Measurements from ENCODE around the gene ATF3. TPM values are rescaled to one million over a fixed set of nuclear protein-coding genes. Genes with fewer than 3 reads are reported as not detected.

The ATF3 gene
- total RNA-seq, 1 experiment from 2014 or later: 10.2 TPM

DNA sequence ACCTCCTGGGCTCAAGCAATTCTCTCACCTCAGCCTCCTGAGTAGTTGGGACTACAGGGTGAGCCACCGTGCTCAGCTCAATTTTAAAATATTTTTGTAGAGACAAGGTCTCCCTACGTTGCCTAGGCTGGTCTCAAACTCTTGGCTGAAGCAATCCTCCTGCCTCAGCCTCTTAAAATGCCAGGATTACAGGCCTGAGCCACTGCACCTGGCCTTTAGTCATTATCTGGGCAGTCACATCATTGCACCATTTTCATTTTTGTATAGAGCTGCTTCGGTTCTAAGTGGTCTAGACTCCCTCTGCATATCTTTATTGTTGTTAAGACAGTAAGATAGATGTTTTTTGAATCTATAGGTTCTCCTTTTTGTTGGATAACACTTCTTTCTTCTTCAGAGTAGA, 39.9 kb downstream of the ATF3 start:
- Histone ChIP-seq H2AFZ (no peak overlapping the region), H3K4me3 (no peak overlapping the region), H3K9me2 (ENCODE audit: insufficient read depth) (no peaks in the 10 kb centered on the region), H3K79me2 (ENCODE audit: low read depth) (no peaks in the 10 kb centered on the region), H4K20me1 (ENCODE audit: insufficient read depth) (no peaks in the 10 kb centered on the region), H3K4me1 (replicated peaks; ENCODE audit: insufficient read depth) (no peaks in the 10 kb centered on the region), H3K27me3 (ENCODE audit: insufficient read depth, low read depth) (no peaks in the 10 kb centered on the region; the same call in 1 of the 2 replicates), H3K36me3 (ENCODE audit: low read depth) (no peaks in the 10 kb centered on the region), H3F3A (ENCODE audit: insufficient read depth, low read depth) (no peaks in the 10 kb centered on the region), H3K4me2 (no peak overlapping the region), H3K27ac (no peak overlapping the region), H3K9me3 (ENCODE audit: insufficient read depth, low read depth) (no peaks in the 10 kb centered on the region)
- ChIA-PET POLR2A (ENCODE audit: unreplicated experiment) (no interaction called here), CTCF (no interaction called here)
- no TSS peak for BruUV-seq (replicated peaks)
- intact Hi-C loops (cut with micrococcal nuclease; ENCODE audit: unreplicated experiment): no loop called here
- TF ChIP-seq, protein P1, sequence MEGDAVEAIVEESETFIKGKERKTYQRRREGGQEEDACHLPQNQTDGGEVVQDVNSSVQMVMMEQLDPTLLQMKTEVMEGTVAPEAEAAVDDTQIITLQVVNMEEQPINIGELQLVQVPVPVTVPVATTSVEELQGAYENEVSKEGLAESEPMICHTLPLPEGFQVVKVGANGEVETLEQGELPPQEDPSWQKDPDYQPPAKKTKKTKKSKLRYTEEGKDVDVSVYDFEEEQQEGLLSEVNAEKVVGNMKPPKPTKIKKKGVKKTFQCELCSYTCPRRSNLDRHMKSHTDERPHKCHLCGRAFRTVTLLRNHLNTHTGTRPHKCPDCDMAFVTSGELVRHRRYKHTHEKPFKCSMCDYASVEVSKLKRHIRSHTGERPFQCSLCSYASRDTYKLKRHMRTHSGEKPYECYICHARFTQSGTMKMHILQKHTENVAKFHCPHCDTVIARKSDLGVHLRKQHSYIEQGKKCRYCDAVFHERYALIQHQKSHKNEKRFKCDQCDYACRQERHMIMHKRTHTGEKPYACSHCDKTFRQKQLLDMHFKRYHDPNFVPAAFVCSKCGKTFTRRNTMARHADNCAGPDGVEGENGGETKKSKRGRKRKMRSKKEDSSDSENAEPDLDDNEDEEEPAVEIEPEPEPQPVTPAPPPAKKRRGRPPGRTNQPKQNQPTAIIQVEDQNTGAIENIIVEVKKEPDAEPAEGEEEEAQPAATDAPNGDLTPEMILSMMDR (conservative IDR thresholded peaks at IDR 0.05): no peak
- no peak for TF ChIP-seq EZH2 (IDR thresholded peaks at IDR 0.05; ENCODE audit: low read depth)
- no peak for DNase-seq

DNA sequence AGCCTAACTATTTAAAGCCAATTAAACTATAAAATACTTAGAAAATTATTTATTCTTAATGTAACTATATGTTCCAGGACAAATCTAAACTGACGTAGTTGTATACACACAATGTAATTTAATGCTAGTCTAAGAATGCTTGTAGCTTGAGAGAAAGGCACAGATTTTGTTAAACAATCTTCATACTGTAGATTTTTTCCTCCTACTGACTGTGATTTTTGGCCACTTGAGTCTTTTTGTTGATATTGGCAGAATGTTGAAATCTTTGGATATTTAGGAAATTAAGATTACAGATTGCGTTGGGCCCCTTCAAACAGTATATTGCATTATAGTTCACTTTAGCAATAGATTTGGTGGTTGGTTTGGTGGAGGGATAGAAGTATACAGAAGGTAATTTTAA, 40.5 kb downstream of the ATF3 start:
- DNase-seq: no peak
- Histone ChIP-seq H3K36me3 (ENCODE audit: low read depth) (no peaks in the 10 kb centered on the region), H2AFZ (no peak overlapping the region), H3K4me3 (no peak overlapping the region), H3K27ac (no peak overlapping the region), H3K9me2 (ENCODE audit: insufficient read depth) (no peaks in the 10 kb centered on the region), H3K4me2 (no peak overlapping the region), H4K20me1 (ENCODE audit: insufficient read depth) (no peaks in the 10 kb centered on the region), H3K4me1 (replicated peaks; ENCODE audit: insufficient read depth) (no peaks in the 10 kb centered on the region), H3K27me3 (ENCODE audit: insufficient read depth, low read depth) (no peaks in the 10 kb centered on the region; the same call in 1 of the 2 replicates), H3F3A (ENCODE audit: insufficient read depth, low read depth) (no peaks in the 10 kb centered on the region), H3K79me2 (ENCODE audit: low read depth) (no peaks in the 10 kb centered on the region), H3K9me3 (ENCODE audit: insufficient read depth, low read depth) (no peaks in the 10 kb centered on the region)
- POLR2A ChIA-PET (ENCODE audit: unreplicated experiment): no interaction called here
- intact Hi-C loops (cut with micrococcal nuclease; ENCODE audit: unreplicated experiment): no loop called here
- CTCF ChIA-PET: no interaction called here
- no TSS peak for BruUV-seq (replicated peaks)
- TF ChIP-seq, protein P1 (conservative IDR thresholded peaks at IDR 0.05): no peak
- TF ChIP-seq EZH2 (IDR thresholded peaks at IDR 0.05; ENCODE audit: low read depth): no peak

DNA sequence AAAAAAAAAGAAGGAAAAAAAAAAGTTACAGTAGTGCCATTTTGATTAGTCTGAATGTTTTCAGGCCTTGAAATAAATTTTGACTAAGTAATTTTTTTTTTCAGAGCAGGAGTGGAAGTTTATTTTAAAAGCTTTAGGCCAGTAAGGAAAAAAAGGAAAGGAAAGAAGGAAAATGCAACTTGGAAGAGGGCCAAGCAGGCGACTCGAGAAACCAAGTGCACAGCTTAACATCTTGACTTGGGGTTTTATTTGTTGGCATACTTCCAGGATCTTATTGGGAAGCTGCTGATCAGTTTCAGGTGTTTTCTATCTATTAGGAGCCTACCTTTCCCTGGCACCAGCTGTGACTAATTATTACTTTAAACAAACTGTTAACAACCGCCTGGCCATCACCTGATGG, 41.7 kb downstream of the ATF3 start:
- DNase-seq: no peak
- no peaks in the 10 kb centered on the region for H3K36me3 ChIP-seq (ENCODE audit: low read depth)
- TF ChIP-seq, protein P1 (conservative IDR thresholded peaks at IDR 0.05): no peak
- H3K79me2 ChIP-seq (ENCODE audit: low read depth): no peaks in the 10 kb centered on the region
- BruUV-seq (replicated peaks): no TSS peak
- no peak overlapping the region for H3K4me2 ChIP-seq
- POLR2A ChIA-PET (ENCODE audit: unreplicated experiment): no interaction called here
- no peak overlapping the region for H2AFZ ChIP-seq
- H3K4me3 ChIP-seq: no peak overlapping the region
- H3K27me3 ChIP-seq (ENCODE audit: insufficient read depth, low read depth): no peaks in the 10 kb centered on the region; the same call in 1 of the 2 replicates
- no peaks in the 10 kb centered on the region for H3K9me2 ChIP-seq (ENCODE audit: insufficient read depth)
- no peaks in the 10 kb centered on the region for H3K9me3 ChIP-seq (ENCODE audit: insufficient read depth, low read depth)
- intact Hi-C loops (cut with micrococcal nuclease; ENCODE audit: unreplicated experiment): no loop called here
- no peaks in the 10 kb centered on the region for H3F3A ChIP-seq (ENCODE audit: insufficient read depth, low read depth)
- no peak overlapping the region for H3K27ac ChIP-seq
- no peaks in the 10 kb centered on the region for H4K20me1 ChIP-seq (ENCODE audit: insufficient read depth)
- CTCF ChIA-PET: interaction anchor here (0.6 kb wide), 1 partner anchor 169 kb away, joined by 4 read pairs; no protein-coding TSS in a partner anchor
- no peaks in the 10 kb centered on the region for H3K4me1 ChIP-seq (replicated peaks; ENCODE audit: insufficient read depth)
